ENCODE measurements around the gene RNF115.
"Not testable (repeated sequence)": the region's sequence is repeated elsewhere in the genome, so short reads cannot be mapped to it uniquely, and the experiment has no call there.

RNF115 gene

DNA sequence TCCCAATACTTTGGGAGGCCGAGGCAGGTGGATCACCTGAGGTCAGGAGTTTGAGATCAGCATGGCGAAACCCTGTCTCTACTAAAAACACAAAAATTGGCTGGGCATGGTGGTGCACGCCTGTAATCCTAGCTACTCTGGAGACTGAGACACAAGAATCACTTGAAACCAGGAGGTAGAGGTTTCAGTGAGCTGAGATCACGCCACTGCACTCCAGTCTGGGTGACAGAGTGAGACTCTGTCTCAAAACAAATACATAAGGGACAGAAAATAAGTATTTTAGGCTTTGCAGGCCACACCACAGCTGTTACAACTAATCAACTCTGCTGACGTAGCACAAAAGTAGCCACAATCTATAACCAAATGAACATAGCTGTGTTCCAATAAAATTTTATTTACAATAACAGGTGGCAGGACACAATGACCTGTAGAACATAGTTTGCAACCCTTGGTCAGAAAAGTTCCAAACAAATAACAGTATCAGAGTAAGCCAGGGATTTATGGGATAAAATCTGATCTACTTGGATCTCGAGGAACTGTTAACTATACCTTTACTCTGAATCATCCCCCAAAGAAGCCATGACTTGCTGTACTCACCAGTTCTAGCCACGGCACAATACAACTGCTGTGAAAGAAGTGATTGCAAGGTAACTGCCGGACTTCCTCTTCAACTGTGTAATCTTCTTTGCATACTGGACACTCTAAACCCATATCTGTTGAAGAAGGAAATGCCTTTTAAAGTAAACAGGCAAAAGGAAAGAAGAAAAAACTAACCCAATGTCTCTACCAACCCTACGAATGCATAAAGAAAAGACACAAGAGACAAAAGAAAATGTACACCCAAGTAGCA is 76.3 kb downstream of the RNF115 start:
- DNase-seq (ENCODE audit: extremely low read depth in 1 of 2, low read depth in 1 of 2), result no peak

DNA sequence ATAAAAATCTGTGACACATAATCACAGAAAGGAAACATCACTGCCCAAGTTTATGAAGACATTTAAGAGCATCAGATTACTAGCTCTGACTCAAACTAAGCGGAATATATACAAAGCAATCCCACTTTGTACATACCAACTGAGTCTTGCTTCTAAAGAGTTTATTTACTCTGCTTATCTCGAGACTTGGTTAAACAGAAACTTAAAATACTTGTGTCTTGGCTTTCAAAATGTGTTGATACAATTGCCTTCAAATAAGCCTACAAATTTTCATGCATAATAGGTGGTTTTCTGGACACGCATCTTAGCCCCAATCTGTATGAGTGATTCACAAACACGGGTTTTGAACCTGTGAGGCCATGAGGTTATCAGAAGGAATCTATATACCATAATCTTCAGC is 83.6 kb downstream of the RNF115 start:
- DNase-seq (ENCODE audit: extremely low read depth in 1 of 2, low read depth in 1 of 2), result no peak

DNA sequence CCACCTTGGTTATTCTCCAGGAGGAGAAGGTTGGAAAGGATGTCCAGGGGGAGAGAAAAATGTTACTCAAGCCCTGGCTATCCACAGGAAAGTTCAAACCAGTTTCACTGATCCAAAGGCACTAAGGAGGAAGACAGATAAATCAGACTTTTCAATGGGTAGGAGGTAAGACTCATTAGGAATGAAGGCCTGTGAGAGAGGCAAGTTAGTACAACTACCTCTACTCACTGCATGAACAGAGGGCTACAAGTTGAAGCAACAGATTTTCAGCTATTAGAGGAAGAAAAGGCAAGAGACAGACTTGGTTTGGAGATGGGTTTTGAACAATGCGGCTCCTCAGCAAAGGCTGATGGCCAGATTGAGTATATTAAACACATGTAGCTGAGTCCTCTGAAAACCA is 87.7 kb downstream of the RNF115 start:
- no peak for DNase-seq (ENCODE audit: extremely low read depth in 1 of 2, low read depth in 1 of 2)

DNA sequence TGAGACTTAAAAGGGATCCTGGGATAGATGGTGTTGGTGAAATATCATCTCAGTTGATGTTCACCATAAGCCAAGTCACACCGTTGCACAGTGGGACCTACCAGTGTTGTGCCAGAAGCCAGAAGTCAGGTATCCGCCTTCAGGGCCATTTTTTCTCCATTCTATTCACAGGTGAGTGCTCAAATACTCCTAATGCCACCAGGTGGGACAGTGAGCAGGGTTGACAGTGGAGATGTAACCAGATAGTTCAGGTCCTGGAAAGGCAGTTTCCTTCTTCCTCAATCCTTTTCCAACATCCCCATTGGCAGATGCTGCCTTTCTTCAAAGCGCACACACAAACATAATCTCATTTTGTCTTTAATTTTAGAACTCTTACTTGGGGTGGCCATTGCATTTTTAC is 93.0 kb downstream of the RNF115 start:
- no peak for DNase-seq (ENCODE audit: extremely low read depth in 1 of 2, low read depth in 1 of 2)

DNA sequence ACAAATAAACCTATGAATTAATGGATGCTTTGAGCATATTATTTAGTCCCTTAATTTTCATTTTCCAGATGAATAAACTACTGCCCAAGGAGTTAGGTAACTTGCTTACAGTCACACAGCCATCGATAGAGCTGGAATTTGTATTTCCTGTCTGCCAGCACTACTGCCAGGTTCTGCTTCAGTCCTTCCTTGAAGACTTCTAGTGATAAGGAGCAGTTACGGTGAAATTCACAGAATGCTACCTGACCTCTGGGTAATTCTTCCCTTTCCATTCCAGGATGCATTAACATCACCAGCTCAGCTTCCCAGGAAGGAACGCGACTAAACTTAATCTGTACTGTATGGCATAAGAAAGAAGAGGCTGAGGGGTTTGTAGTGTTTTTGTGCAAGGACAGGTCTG is 93.4 kb downstream of the RNF115 start:
- no peak for DNase-seq (ENCODE audit: extremely low read depth in 1 of 2, low read depth in 1 of 2)

DNA sequence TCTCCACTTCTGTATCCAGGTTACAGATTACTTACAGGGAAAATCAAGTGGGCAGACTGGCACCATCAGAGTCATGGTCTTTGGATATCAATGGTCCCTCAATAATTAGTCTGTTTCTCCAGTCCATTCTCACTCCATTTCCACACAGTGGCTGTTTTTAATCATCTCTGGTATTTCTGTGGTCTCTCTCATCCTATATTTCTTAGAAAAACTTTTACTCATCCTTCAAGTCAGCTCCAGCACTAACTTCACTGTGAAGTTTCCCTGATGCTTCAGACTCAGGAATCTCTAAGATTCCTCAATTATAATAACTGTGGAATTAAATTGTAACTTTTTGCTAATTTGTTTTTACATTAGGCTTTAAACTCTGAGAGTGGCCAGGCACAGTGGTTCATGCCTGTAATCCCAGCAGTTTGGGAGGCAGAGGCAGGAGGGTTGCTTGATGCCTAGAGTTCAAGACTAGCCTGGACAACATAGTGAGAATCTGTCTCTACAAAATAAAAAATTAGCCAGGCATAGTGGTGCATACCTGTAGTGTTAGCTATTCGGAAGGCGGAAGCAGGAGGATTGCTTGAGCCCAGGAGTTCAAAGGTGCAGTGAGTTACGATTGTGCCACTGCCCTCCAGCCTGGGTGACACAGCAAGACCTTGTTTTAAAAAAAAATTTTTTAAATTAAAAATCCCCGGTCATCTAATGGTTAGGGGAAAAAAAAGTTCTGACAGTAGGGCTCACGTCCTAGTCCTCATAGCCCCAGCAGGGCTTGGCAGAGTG is 94.0 kb downstream of the RNF115 start:
- DNase-seq (ENCODE audit: extremely low read depth in 1 of 2, low read depth in 1 of 2), result no peak

DNA sequence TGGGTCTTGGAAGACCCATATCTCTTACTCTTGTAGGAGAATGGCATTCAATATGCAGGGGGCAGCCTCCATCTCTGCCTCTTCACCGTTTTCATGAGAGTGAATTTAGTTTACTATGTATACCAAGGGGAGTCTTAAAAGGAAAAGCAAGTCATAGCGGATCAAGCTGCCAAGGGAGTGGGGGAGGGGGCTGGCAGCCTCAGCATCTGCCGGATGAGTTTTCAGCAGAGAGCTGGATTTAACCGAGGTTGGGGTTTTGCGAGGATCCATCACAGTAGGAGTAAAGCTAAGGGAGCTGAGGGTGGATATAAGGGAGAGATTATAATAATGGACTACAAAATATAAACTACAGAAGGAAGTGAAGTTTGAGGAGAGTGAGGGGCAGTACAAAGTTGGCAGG is 94.7 kb downstream of the RNF115 start:
- no peak for DNase-seq (ENCODE audit: extremely low read depth in 1 of 2, low read depth in 1 of 2)

DNA sequence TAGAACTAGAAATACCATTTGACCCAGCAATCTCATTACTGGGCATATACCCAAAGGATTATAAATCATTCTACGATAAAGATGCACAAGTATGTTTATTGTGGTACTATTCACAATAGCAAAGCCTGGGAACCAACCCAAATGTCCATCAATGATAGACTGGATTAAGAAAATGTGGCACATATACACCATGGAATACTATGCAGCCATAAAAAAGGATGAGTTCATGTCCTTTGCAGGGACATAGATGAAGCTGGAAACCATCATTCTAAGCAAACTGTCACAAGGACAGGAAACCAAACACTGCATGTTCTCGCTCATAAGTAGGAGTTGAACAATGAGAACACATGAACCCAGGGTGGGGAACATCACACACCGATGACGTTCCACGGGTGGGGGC is 97.7 kb downstream of the RNF115 start:
- not testable (repeated sequence) for DNase-seq (ENCODE audit: extremely low read depth in 1 of 2, low read depth in 1 of 2)

DNA sequence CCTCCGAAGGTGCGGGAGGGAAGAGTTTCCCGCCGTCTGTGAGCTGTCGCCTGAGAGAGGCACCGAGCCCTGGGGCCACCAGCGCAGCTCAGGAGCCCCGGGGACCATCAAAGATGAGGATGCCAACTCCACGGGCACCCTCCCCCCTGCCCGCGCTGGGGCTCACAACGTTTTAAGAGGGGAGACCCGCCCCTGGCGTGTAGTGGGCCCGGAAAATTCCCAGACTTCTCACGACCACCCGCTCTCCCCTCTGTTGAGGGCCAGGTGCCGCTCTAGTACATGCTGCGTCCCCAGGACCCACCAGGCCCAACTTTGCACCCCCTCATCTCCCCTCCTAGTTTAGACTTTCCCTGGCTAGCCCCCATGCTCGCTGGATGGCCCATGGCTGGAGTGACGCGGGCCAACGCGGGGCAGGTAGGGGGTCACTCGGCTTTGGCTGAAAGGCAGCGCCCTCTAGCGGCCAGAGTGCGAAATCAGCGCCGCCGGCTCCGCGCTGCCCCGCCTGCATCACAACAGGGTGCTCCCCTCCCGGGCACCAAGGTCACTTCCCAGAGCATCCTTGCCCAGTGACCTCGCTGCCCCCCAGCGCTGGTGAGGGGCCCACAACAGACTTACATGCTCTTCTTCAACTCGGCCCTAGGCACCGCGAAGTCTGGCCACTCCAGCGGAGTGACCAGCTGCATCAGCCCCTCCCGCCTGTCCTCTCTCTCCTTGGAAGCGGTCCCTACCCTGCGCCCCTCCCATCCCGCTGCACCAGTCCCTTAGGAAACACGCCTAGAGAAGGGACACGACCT is 102.8 kb downstream of the RNF115 start:
- DNase-seq (ENCODE audit: extremely low read depth in 1 of 2, low read depth in 1 of 2), result peak; percentile 35 to 60

DNA sequence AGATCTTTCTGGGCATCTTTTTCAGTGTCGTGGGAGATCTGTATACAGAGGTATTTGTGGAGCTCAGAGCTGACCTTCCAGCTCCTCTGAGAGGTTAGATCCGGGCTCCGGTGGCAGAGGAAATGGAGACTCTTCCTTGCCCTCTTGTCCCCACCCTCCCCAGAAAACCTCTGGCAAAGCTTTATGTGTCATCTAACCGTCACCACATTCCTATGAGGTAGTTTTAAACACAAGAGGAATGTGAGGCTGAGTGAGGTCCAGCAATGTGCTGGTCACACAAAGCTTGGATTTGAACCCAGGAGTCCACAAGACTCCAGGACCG is 103.4 kb downstream of the RNF115 start:
- no peak for DNase-seq (ENCODE audit: extremely low read depth in 1 of 2, low read depth in 1 of 2)

DNA sequence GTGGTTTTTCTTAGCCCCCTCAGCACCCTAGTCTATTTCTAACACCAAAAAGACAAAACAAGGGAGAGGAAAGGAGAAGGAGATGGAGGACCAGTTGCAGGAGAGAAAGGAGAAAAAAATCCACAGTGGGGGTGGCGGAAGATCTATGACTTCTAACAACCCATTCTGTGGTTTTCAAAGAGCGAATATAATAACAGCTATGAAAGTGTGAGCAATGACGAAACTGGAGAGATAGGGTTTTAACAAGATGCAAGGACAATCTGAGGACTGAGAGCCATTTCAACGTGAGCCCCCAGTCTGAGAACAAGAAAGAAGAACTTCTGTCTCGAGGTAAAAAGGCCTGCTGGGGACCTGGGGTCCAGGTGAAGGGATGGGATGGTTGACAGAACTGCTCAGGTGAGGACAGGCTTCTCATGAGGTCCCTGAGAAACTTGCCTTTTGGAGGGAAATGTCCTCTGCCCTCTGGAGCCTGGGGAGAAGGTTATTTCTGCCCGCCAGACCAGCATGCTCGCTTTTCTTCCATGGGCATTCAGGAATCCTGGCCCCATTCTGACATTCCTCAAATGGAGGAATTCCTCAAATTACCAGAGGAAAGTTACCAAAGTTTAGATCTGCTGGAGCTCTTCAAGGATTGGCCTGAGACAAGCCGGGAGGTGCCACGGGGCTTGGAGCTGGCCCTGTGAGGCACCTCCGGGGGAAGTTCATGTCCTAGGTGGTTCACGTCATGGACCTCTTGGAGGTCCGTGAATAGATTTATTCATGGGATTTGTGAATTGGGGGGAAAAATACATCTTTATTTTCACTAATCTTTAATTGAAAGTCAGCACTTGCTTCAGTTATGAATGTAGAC is 104.4 kb downstream of the RNF115 start, which contains the start of gene CD160:
CD160 (plus strand) TSS at position 270 of the 850 bp plus-strand sequence. CDS start 8,829 bp downstream, outside the sequence.
- DNase-seq (ENCODE audit: extremely low read depth in 1 of 2, low read depth in 1 of 2), result no peak

DNA sequence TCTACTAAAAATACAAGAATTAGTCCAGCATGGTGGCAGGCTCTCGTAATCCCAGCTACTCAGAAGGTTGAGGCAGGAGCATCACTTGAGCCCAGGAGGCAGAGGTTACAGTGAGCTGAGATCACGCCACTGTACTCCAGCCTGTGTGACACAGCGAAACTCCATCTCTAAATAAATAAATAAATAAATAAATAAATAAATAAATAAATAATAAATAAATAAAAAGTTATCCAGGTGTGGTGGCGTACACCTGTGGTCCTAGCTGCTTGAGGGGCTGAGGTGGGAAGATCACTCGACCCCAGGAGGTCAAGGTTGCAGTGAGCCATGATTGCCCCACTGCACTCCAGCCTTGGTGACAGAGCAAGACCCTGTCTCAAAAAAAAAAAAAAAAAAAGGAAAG is 105.4 kb downstream of the RNF115 start:
- not testable (repeated sequence) for DNase-seq (ENCODE audit: extremely low read depth in 1 of 2, low read depth in 1 of 2)

DNA sequence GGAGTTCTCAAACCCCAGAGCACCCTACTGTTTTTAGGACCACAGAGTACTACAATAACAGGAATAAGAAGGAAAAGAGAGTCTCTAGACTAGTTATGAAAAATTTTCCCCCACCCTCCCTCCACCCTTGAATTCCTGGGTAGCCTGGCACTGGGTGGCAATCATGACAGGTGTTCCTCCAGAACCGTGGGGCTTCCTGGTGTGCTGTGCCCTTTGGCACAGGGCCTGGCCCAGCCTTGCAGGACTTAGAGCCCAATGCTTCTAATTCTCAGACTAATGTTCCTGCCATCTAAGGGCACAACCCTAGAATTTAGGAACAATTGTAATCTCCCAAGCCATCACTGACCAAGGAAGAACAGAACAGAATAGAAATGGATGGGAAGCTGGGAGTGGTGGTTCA is 106.1 kb downstream of the RNF115 start:
- DNase-seq (ENCODE audit: extremely low read depth in 1 of 2, low read depth in 1 of 2), result no peak

DNA sequence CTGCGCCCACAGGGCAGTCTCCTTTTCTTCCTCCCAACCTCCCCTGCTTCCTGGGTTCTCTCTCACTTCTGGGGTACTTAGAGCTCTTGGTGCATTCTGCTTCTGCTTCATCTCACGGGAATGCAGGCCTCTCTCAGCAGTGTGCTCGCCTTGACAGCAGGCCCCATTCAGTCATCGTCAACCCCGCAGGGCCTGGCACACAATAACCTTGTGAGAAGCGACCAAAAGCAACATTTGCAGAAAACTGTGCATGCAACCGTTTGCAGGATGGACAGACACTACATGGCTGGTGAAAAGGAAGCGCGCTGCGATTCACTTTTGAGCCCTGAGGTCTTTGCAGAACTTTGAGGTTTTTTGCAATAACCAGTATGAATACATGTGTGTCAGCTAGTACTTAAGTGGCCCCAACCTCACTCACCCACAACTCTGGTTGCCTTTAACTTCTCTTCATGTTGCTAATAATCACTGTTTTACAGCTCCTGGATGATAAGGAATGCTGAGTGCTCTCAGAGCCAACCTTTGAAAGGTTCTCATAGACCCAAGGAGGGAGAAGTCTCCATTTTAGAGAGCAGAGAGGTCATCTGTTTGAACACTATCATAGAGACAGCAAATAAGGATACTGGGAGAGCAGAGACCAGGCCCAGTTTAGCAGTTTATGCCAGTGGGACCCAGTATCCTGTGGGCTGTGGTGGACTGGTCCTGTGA is 107.1 kb downstream of the RNF115 start:
- no peak for DNase-seq (ENCODE audit: extremely low read depth in 1 of 2, low read depth in 1 of 2)

DNA sequence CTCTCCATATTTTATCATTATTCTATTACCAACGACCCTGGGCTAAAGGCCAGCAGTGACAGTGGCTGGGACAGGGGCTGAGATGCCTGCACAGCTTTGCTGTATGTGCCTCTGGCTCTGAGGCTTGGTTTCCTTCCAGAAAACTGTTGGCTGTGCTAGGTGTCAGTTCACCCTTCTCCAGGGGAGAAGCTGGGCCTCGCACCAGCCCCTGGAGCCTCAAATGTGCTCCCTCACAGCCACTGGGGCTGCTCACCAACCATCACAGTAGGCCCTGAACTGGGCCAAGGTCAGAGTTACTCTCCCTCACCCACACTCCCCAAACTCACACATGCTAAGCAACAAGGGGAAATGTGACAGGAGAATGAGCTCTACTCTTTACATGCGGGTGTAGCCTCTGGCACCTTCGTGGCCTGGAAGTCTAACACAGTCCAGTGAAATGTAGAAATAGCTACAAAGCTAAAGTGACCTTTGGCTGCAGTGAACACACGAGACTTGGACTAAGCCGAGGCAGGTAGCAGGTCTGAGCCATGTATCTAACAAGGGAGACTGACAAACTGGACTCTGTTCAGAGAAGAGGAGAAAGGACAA is 109.3 kb downstream of the RNF115 start:
- DNase-seq (ENCODE audit: extremely low read depth in 1 of 2, low read depth in 1 of 2), result no peak

DNA sequence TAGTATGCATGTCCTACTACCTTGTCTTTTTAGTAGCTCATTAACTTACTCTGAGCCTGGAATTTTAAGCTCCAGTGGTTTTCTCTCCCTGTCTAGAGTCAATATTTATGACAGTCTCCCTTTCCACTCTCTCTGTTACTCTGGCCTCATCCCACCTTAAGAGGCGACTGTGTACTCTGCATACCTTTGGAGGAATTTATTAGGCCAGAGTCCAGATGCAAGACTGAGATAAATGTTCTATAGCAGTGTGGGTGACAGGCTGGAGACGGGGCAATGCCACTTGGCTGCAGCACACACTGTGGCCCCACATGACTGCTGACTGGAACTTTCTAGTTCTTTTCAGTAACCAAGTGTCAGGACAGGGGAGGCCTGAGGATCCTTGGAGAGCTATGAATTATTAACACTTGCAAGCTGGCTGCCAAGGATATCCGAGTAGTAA is 112.7 kb downstream of the RNF115 start:
- DNase-seq (ENCODE audit: extremely low read depth in 1 of 2, low read depth in 1 of 2), result no peak

DNA sequence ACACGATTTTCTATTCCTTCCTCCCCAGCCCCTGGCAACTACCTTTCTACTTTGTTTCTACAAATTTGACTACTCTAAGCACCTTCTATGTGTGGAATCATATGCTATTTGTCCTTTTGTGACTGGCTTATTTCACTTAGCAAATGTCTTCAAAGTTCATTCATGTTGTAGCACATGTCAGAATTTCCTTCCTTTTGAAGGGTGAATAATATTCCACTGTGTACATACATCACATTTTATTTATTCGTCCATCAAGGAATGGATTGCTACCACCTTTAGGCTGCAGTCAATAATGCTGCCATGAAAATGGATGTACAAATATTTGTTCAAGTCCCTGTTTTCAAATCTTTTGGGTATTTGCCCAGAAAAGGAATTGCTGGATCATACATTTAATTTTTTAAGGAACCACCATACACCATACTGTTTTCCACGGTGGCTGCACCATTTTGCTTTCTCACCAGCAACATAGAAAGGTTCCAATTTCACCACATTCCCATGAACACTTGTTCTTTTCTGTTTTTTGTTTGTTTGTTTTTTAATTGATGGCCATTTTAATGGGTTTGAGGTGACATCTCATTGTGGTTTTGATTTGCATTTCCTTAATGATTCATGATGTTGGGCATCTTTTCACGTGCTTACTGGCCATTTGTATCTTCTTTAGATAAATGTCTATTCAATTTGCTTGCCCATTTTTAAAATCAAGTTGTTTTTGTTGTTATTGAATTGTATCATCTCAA is 113.4 kb downstream of the RNF115 start:
- no peak for DNase-seq (ENCODE audit: extremely low read depth in 1 of 2, low read depth in 1 of 2)

DNA sequence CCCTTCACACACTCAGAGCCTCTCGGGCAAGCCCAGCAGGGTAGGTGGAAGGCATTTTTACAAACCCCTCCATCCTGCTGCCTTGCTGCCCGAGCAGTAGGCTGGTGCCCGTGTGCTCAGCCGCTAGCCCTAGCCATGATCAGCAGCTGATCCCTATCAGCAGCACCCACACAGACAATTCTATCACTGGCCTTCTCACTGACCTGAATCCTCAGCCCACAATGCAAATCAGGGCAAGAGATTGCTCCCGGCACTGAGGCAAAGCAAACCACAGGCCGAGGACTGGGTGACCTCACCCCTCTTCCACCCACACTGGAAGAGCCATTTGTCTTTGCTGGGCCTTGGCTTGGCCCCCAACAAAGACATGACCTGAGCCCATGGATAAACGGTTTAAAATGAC is 115.8 kb downstream of the RNF115 start:
- no peak for DNase-seq (ENCODE audit: extremely low read depth in 1 of 2, low read depth in 1 of 2)

Data from activated CD8-positive, alpha-beta memory T cell treated with anti-CD3 and anti-CD28 coated beads for 1 hour (primary cell).